Cardiac muscle cell (in vitro differentiated cells and primary cell): ENCODE measurements around the gene SPINK1. TPM values are rescaled to one million over a fixed set of nuclear protein-coding genes. Genes with fewer than 3 reads are reported as not detected.

Experiments
- DNase-seq, 2 donors: peaks; one replicate each; pipeline versions ENCODE4 v3.0.0 to v3.0.0-alpha.2; 2010 to 2017; ENCODE audit warnings: low read depth in 1 of 2, low spot score in 1 of 2
- H3K27ac ChIP-seq: fragments of 200-600 bp; sonication (generic); 2 replicates; pipeline ENCODE4 v1.5.1; 2016
- H3K27me3 ChIP-seq: fragments of 200-600 bp; sonication (generic); 2 replicates; pipeline ENCODE4 v1.6.0; 2016; ENCODE audit warnings: control low read depth
- H3K36me3 ChIP-seq: fragments of 200-600 bp; sonication (generic); 2 replicates; pipeline ENCODE4 v1.5.1; 2016; ENCODE audit warnings: control low read depth
- H3K4me1 ChIP-seq: fragments of 200-600 bp; sonication (generic); 2 replicates; pipeline ENCODE4 v1.8.1; 2017; ENCODE audit warnings: low read depth, mild to moderate bottlenecking, mixed run types
- H3K4me3 ChIP-seq: fragments of 200-600 bp; sonication (generic); 2 replicates; pipeline ENCODE4 v1.5.1; 2016; ENCODE audit warnings: mild to moderate bottlenecking
- H3K9me3 ChIP-seq: fragments of 200-600 bp; sonication (generic); 2 replicates; pipeline ENCODE4 v1.5.1; 2017; ENCODE audit warnings: low read depth, mild to moderate bottlenecking, control low read depth
- polyA plus RNA-seq: library from polyadenylated mRNA; unstranded; fragments of >200 nt; fragmentation: Nextera tagmentation; extraction: Ambion mirVana; gene quantifications from 2 replicates; pipeline ENCODE4 v1.2.1, GENCODE V29; 2016
- total RNA-seq: library from RNA; depleted of rRNA; stranded (reverse); fragments of >200 nt; gene quantifications from 2 replicates; pipeline ENCODE4 v1.2.3, GENCODE V29; 2016
- TF ChIP-seq, protein P1 (sequence below): IDR thresholded peaks from 2 replicates; pipeline ENCODE4 v1.5.1; 2012; ENCODE audit warnings: low read depth, mild to moderate bottlenecking, low read length

The SPINK1 gene
- total and polyA plus RNA-seq, 2 experiments from 2014 or later: 2.6 TPM; not detected in 1

DNA sequence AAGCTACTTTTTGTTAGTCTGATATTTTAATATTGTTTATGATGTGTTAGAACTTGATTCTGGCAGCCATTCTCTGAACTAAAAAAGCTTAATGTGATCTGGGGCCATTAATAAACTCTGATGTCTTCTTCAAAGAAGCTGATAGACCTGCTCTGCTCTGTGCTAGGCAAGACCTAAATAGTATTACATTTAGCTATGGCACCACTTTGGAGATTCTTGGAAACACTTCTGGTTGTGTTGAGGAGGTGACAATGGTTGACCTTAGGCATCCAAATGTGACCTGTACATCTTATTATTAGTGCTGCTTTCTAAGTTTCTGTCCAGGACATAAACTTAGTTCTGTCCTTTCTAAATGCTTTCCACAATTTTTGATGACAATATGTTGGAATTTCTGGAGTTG is 25.3 kb upstream of the SPINK1 start:
- Histone ChIP-seq H3K4me3 (no peak overlapping the region), H3K27ac (no peak overlapping the region), H3K27me3 (no peaks in the 10 kb centered on the region), H3K9me3 (no peaks in the 10 kb centered on the region), H3K36me3 (no peaks in the 10 kb centered on the region), H3K4me1 (peaks cover 8% of the 10 kb centered on the region)
- no peak for DNase-seq
- TF ChIP-seq, protein P1, sequence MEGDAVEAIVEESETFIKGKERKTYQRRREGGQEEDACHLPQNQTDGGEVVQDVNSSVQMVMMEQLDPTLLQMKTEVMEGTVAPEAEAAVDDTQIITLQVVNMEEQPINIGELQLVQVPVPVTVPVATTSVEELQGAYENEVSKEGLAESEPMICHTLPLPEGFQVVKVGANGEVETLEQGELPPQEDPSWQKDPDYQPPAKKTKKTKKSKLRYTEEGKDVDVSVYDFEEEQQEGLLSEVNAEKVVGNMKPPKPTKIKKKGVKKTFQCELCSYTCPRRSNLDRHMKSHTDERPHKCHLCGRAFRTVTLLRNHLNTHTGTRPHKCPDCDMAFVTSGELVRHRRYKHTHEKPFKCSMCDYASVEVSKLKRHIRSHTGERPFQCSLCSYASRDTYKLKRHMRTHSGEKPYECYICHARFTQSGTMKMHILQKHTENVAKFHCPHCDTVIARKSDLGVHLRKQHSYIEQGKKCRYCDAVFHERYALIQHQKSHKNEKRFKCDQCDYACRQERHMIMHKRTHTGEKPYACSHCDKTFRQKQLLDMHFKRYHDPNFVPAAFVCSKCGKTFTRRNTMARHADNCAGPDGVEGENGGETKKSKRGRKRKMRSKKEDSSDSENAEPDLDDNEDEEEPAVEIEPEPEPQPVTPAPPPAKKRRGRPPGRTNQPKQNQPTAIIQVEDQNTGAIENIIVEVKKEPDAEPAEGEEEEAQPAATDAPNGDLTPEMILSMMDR: no peak

DNA sequence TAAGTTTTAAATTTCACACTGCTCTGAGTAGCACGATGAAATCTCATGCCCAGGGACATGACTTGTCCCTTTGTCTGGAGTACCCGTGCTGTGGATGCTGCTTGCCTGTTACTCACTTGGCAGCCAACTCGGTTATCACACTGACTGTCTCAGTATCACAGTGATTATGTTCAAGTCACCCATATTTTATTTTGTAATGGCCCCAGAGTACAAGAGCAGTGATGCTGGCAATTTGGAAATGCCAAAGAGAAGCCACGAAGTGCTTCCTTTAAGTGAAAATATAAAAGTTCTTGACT is 24.3 kb upstream of the SPINK1 start:
- DNase-seq: no peak
- H3K4me3 ChIP-seq: no peak overlapping the region
- H3K27me3 ChIP-seq: no peaks in the 10 kb centered on the region

DNA sequence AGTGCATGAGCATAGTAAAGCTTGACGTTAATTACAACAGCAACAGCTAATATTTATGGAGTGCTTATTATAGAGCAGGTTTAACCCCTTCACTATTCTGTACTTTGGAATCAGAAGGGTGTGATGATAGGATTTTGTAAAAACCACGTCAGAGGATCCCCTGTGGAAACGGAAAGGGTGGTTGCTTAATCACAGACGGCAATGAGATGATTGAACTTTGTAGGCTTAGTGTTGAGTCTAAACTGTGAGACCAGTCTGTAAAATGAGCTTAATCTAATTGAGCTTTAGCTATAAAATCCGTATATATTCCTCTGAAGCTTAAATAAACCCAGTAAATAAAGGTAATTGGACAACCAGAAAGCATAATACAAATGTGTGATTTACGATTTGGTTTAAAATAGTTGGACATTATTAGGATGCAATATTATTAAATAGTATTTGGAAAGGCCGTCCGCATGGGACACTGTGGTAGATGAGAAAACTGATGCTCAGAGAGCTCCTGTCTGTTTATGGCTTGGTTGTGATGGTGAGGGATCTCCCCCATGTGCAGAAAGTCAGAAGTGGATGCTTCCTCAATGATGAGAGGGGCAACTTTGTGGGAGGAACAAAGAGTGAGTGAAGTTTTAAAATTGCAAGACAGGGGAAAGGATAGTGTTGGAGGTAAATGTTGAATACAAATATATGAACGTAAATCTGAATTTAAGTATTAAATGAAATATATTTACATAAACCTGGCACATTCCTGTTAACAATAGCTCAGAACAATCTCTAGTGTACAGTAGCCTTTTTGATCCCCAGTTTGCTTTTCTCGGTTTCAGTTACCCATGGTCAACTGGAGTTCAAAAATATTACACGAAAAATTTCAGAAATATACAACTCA is 23.7 kb upstream of the SPINK1 start:
- H3K27me3 ChIP-seq: no peaks in the 10 kb centered on the region
- no peaks in the 10 kb centered on the region for H3K9me3 ChIP-seq
- TF ChIP-seq, protein P1: no peak
- no peak overlapping the region for H3K27ac ChIP-seq
- H3K4me1 ChIP-seq: peaks cover 8% of the 10 kb centered on the region
- no peak overlapping the region for H3K4me3 ChIP-seq
- no peak for DNase-seq
- no peaks in the 10 kb centered on the region for H3K36me3 ChIP-seq

More for the DNA sequence above, 24.3 kb upstream of the SPINK1 start:
- H3K9me3 ChIP-seq: no peaks in the 10 kb centered on the region
- no peak overlapping the region for H3K27ac ChIP-seq
- TF ChIP-seq, protein P1: no peak
- H3K36me3 ChIP-seq: no peaks in the 10 kb centered on the region
- peaks cover 8% of the 10 kb centered on the region for H3K4me1 ChIP-seq

DNA sequence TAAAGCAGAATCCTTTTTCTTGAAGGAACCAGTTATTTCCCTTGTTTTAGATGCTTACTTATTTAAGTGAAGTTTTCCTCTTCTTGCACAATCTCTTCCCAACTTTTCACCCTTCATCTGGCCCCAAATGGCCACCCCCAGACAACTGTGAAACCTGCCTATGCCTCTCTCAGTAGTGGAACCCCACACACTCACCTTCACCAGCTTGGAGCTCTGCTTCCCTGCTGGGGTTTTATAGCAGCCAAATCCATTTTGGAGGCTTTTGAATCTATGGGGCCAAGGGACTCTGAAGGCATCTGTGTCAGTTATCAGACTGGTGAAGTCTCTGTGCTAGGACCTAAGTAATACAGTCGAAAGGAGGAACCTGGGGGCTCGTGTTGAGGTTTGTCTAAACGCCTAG is 22.9 kb upstream of the SPINK1 start:
- Histone ChIP-seq H3K4me1 (peaks cover 11% of the 10 kb centered on the region), H3K4me3 (no peak overlapping the region), H3K36me3 (no peaks in the 10 kb centered on the region), H3K27ac (no peak overlapping the region), H3K27me3 (no peaks in the 10 kb centered on the region), H3K9me3 (no peaks in the 10 kb centered on the region)
- DNase-seq: no peak
- TF ChIP-seq, protein P1: no peak

DNA sequence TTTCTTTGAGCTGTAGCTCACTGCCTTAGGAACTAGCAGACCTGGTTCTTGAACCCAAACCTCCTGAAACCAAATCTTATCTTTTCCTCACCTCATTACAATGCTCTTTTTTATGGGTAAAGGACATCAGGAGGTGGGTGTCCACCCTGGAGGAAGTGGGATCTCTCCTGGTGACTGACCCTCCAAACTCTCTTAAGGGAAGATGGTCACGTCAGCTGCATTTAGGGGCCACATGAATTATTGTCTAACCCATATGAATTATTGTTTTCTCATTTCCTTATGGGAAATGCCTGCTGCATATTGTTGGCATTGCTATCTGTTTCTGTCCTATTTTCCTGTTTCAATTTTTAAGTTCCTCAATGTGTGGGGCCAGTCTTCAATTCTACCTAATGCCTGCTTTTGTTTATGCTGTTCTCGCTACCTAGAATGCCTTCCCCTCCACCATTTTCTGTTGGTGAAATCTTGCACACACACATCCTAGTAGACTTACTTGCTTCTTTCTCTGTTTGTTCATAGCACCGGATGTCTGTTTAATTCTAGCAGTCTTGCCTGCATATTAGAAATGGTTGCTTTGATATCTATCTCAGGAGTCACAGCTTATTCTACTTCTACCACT is 22.0 kb upstream of the SPINK1 start:
- H3K36me3 ChIP-seq: no peaks in the 10 kb centered on the region
- TF ChIP-seq, protein P1: no peak
- no peaks in the 10 kb centered on the region for H3K27me3 ChIP-seq
- H3K27ac ChIP-seq: no peak overlapping the region
- no peak for DNase-seq
- no peaks in the 10 kb centered on the region for H3K9me3 ChIP-seq
- no peak overlapping the region for H3K4me3 ChIP-seq
- H3K4me1 ChIP-seq: peaks cover 11% of the 10 kb centered on the region
